GM13976 (cell line): ENCODE data around the gene C16orf86.

Source experiments
- DNase-seq: peaks from one replicate; pipeline ENCODE4 v3.0.0; 2012; ENCODE audit warnings: low spot score
- in situ Hi-C: fragments of 300-500 bp; cut with MboI; formaldehyde crosslinking; loops from one replicate; pipeline ENCODE4 v1.12.0; 2022; ENCODE audit warnings: low sequenced_read_pairs, mixed read lengths, inconsistent platforms; ENCODE audit not compliant: unreplicated experiment
- TF ChIP-seq, protein P1 (sequence below): IDR thresholded peaks from 2 replicates; pipeline ENCODE4 v1.5.1; 2012; ENCODE audit warnings: borderline replicate concordance, mild to moderate bottlenecking; ENCODE audit not compliant: insufficient read depth; ENCODE audit errors: extremely low read depth, missing control alignments, control extremely low read depth

The C16orf86 gene

DNA sequence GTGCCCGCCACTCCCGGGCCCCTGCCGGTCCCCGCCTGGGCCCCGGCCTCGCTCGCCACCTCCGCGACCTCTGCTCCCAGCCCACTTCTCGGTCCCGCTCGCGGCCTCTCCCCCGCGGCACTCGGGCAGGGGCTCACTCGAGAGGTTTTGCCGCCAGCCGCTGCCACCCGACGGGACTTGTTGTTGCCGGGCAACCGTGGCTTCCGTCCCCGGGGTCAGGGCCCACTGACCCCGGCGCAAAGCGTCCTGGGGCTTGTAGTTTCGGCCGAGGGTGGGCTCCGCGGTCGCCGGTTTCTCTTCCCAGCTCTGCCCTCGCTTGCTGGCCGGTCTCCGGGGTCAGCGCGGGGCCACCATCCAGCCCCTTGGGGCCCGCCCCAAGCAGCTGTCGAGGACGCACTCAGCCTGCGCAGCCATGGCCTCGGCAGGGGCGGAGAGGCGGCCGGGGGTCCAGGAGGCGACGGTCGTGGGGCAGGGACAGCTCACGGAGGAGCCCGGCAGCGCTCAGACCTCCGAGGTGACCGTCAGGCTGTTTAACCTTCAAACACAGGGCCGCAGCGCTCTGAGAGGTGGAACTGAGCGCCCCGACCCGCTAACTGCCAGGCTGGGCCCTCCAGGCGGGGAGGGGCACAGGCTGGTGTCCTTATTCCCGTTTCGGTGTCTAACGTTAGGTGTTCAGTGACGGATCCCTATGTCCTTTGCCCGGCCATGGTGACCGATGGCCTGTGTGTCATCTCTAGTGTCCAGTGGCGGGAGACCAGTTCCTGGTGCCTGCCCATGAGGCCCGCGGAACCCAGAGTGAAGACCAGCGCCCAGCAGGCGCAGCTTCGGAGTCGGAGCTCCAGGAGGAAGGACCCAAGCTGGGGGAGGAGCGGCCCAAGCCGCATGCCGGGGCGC, at the start of gene C16orf86, which contains the start of gene ENKD1:
C16orf86 (plus strand) TSS at position 256 of the 894 bp plus-strand sequence; CDS start at position 413, 157 bp downstream.
ENKD1 (minus strand) TSS at position 192 of the 894 bp plus-strand sequence. CDS start 308 bp downstream, outside the sequence.
- DNase-seq, result peak; percentile 96
- TF ChIP-seq, protein P1, sequence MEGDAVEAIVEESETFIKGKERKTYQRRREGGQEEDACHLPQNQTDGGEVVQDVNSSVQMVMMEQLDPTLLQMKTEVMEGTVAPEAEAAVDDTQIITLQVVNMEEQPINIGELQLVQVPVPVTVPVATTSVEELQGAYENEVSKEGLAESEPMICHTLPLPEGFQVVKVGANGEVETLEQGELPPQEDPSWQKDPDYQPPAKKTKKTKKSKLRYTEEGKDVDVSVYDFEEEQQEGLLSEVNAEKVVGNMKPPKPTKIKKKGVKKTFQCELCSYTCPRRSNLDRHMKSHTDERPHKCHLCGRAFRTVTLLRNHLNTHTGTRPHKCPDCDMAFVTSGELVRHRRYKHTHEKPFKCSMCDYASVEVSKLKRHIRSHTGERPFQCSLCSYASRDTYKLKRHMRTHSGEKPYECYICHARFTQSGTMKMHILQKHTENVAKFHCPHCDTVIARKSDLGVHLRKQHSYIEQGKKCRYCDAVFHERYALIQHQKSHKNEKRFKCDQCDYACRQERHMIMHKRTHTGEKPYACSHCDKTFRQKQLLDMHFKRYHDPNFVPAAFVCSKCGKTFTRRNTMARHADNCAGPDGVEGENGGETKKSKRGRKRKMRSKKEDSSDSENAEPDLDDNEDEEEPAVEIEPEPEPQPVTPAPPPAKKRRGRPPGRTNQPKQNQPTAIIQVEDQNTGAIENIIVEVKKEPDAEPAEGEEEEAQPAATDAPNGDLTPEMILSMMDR, result no peak
- in situ Hi-C loops, result no loop called here

GRCh38 chr16:67628216-67628615, 38.4 kb upstream of the C16orf86 start:
- no peak for DNase-seq
- TF ChIP-seq, protein P1, result no peak
- in situ Hi-C loops, result no loop called here

- in situ Hi-C loops, result no loop called here
- DNase-seq, result no peak
- TF ChIP-seq, protein P1, result no peak
Observed at GRCh38 chr16:67632415-67633172, 34.0 kb upstream of the C16orf86 start.

DNA sequence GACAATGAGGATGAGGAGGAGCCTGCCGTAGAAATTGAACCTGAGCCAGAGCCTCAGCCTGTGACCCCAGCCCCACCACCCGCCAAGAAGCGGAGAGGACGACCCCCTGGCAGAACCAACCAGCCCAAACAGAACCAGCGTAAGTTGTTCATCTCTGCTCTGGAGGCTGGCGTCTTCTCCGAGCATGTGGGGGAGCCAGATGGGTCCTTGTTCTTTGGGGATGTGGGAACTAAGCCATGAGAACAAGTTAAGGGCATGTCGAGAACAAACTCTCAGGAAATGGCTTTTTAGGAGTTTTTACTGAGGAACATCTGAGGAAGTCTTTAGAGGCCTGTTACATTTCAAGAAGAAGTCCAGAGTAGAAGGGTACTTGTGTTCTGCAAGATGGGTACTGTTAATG, 29.9 kb upstream of the C16orf86 start:
- TF ChIP-seq, protein P1, result no peak
- DNase-seq, result no peak
- in situ Hi-C loops, result no loop called here

- DNase-seq, result no peak
- in situ Hi-C loops, result no loop called here
- TF ChIP-seq, protein P1, result no peak
Observed at GRCh38 chr16:67637625-67638024, 29.0 kb upstream of the C16orf86 start.

DNA sequence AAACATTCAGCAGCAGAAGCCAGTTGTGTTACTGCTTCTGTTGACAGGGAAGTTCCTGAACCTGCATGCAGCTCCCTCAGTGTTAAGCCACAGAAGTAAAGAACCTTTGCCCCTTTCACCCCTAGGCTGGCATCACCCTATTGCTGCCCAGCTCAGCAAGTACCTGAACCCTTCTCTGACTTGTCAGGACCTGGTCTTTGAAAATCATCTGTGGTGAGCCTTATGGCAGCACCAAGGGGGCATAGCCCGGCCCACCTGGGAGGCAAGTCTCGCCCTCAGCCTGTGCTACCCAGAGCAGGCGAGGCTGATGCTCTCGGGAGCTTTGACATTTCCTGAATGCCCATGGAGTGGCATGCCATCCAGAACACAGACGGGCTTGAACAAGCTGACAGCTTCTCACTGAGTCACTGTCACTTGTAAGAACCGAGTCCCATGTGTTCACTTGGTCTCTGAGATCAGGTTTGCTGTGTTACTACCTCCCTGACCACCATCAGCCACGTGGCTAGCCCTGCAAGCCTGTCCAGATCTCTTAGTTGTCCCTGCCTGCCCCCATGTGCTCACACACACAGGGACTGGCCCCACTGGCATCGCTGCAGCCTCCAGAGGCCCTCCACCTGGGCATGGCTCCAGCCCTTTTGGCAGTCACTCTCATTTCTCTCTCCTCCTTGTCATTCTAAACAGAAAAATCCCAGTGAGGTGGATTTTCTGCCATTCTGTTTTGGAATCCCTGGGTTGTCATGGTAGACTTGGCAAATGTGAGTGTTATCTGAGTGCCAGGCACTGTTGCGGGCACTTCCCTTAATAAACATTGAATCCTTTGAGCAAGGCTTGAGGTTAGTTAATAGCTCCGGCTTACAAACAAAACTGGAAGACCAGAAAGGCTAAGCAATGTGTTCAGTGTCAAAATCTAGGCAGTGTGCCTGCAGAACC, 24.6 kb upstream of the C16orf86 start:
- DNase-seq, result no peak
- TF ChIP-seq, protein P1, result no peak
- in situ Hi-C loops, result loop anchor here (10.0 kb wide), 1 partner anchor 107 kb away; no protein-coding TSS in a partner anchor
